ENCODE results near the gene NOD1.

Gene NOD1

DNA sequence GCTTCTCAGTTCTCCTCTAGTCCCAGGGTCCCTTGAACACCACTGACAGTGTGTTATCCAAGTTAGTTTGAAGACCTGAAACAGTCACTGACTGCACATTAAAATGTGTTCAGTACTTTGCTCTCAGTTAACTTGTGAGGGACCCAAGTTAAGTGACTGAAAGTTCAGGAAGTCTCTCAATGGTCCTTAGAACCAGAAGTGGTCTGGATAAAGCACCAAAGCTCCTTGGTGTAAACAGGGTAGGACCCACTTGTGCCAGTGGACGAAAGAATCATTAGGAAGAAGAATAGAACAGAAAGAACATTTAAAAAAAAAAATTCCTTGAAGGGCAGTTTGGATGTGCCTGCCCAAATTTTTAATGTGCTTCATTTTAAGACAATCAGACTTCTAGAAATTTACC, 45.1 kb downstream of the NOD1 start:
- H3K4me3 ChIP-seq (ENCODE audit: low read depth, low read length), result no peak overlapping the region
- no peaks in the 10 kb centered on the region for H3K9me3 ChIP-seq
- no peaks in the 10 kb centered on the region for H3K4me1 ChIP-seq
- no peak for DNase-seq
- H3K27me3 ChIP-seq, result no peaks in the 10 kb centered on the region
- H3K36me3 ChIP-seq, result peaks cover 8% of the 10 kb centered on the region
- no peak for TF ChIP-seq CTCF (IDR thresholded peaks at IDR 0.05; ENCODE audit: low read depth, low read length)

DNA sequence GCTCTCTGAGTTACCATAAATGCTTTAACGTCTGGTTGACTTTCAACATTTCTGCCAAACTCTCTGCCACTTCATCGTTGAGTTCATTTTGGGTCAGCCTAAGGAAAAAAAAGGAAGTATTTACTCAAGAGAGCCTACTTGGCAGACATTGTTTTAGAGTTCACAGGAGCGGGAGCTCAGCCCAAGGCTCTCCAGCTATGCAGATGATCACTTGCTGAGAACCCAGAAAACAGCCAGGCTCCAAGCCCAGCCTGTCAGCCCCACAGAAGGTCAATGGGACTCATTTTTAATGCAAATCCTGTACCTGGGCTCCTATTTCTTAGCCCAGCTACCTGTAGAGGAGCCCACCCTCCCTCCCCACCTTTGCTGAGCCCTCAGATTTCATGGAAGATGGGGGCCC, 45.5 kb downstream of the NOD1 start:
- Histone ChIP-seq H3K36me3 (peaks cover 7% of the 10 kb centered on the region), H3K9me3 (no peaks in the 10 kb centered on the region), H3K4me1 (no peaks in the 10 kb centered on the region), H3K4me3 (ENCODE audit: low read depth, low read length) (no peak overlapping the region), H3K27me3 (no peaks in the 10 kb centered on the region)
- TF ChIP-seq CTCF (IDR thresholded peaks at IDR 0.05; ENCODE audit: low read depth, low read length), result no peak
- no peak for DNase-seq

DNA sequence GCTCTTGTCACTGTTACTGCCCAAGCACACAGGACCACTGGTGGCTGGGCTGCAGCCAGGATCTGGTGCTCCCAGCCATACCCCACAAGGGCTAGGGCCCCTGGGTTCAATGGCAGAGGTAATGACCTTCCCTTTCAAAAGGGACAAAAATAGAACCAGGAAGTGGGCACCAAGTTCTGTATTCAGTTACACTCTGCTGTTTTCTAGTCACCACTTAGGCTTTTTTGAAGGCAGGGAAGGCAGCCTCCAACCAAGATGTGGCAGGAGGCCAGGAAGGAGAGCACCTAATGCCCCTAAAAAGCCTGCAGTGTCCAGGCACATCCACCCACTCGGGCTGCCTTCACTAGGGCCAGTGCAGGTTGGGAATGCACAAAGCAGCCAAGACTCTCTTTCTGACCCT, 47.8 kb downstream of the NOD1 start:
- no peaks in the 10 kb centered on the region for H3K27me3 ChIP-seq
- no peak for DNase-seq
- no peaks in the 10 kb centered on the region for H3K36me3 ChIP-seq
- H3K9me3 ChIP-seq, result no peaks in the 10 kb centered on the region
- no peak overlapping the region for H3K4me3 ChIP-seq (ENCODE audit: low read depth, low read length)
- H3K4me1 ChIP-seq, result no peaks in the 10 kb centered on the region
- TF ChIP-seq CTCF (IDR thresholded peaks at IDR 0.05; ENCODE audit: low read depth, low read length), result no peak

DNA sequence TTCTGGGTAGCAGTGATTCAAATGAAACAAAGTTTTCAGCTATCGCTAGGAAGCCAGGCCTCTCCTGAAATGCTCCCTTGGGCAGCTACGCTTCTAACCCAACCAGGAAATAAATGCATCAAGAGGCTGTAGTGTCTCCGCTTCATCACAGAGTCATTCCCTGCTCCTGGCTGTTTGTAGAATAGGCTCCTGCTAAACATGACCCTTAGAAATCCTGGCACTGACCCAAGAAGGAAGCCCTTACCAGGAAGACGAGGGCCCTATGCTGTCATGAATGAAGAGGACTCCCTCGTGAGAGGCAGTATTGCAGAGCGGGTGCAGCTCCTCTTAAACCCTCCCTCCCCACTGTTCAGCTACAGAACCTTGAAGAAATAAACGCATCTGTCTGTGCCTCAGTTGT, 48.3 kb downstream of the NOD1 start:
- Histone ChIP-seq H3K9me3 (no peaks in the 10 kb centered on the region), H3K4me1 (no peaks in the 10 kb centered on the region), H3K4me3 (ENCODE audit: low read depth, low read length) (no peak overlapping the region), H3K27me3 (no peaks in the 10 kb centered on the region), H3K36me3 (no peaks in the 10 kb centered on the region)
- TF ChIP-seq CTCF (IDR thresholded peaks at IDR 0.05; ENCODE audit: low read depth, low read length), result no peak
- DNase-seq, result no peak

- Histone ChIP-seq H3K9me3 (no peaks in the 10 kb centered on the region), H3K4me3 (ENCODE audit: low read depth, low read length) (no peak overlapping the region), H3K27me3 (no peaks in the 10 kb centered on the region), H3K4me1 (no peaks in the 10 kb centered on the region), H3K36me3 (no peaks in the 10 kb centered on the region)
- DNase-seq, result no peak
- TF ChIP-seq CTCF (IDR thresholded peaks at IDR 0.05; ENCODE audit: low read depth, low read length), result no peak
Measured at GRCh38 chr7:30429156-30429530, 49.4 kb downstream of the NOD1 start.

GRCh38 chr7:30428246-30429155, 50.1 kb downstream of the NOD1 start:
- Histone ChIP-seq H3K4me1 (no peaks in the 10 kb centered on the region), H3K27me3 (no peaks in the 10 kb centered on the region), H3K9me3 (no peaks in the 10 kb centered on the region), H3K4me3 (ENCODE audit: low read depth, low read length) (no peak overlapping the region), H3K36me3 (no peaks in the 10 kb centered on the region)
- TF ChIP-seq CTCF (IDR thresholded peaks at IDR 0.05; ENCODE audit: low read depth, low read length), result no peak
- DNase-seq, result no peak

Data from BE2C (cell line).